Cardiac septum (tissue), 1 donor: ENCODE results near the gene PTPDC1. TPM values are rescaled to one million over a fixed set of nuclear protein-coding genes. Genes with fewer than 3 reads are reported as not detected.

Experiments used
- DNase-seq: peaks from one replicate; pipeline ENCODE4 v3.0.0-alpha.2; 2020; ENCODE audit warnings: low spot score
- intact Hi-C: fragments of 100-400 bp; cut with DNase I; formaldehyde crosslinking; loops from one replicate; pipeline ENCODE4 v1.14.0; 2022
- total RNA-seq: library from RNA; stranded (reverse); fragmentation: NEBNext Ultra II Directional; extraction: Animal tissue kit (Norgen Biotek cat#: 25700); gene quantifications from one replicate; pipeline ENCODE4 v1.2.1, GENCODE V29; 2021
- donor health status: DM: no; HTN: no; CAD: no.

Gene PTPDC1
- total RNA-seq, 1 donor from 2014 or later: 14.0 TPM

DNA sequence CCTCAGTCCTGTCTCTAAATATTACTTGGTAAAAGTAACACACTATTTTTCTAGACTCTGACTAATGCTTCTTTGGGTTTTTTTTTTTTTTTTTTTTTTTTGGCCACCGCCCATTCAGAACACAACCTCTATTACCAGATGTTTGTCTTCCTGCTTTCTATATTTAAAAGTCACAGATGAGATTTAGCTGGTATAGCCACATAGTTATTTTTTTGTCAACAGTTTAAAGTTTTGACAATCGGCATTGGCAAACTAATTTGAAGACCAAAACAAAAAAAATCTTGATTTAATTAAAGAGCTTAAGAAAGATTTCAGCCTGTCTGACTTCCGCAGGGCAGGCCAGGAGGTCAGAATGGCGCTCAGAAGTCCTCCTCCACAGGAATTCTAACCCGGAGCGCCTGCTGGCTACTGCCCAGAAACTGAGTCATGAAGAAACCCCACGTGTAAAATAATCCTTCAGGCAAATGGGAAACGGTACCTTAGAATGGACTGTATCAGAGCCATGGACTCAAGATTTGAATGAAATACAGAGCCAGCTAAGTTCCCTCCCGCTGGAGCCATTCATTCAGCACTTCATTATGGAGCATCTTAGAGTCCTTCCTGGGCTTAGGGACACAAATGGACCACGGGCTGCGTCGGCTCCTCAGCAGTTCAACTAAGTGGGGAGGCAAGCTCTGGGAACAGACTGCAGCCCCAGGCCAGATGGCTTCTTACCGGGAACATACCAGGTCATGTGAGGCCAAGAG, 55.6 kb downstream of the PTPDC1 start:
- intact Hi-C loops: loop anchor here (1.0 kb wide), 1 partner anchor 25 kb away; no protein-coding TSS in a partner anchor
- DNase-seq: peak; percentile 91

- intact Hi-C loops: loop anchor here (1.0 kb wide), 1 partner anchor 25 kb away; no protein-coding TSS in a partner anchor
- no peak for DNase-seq
Measured at GRCh38 chr9:94140418-94140780, 56.1 kb downstream of the PTPDC1 start.

GRCh38 chr9:94140791-94141790, 56.8 kb downstream of the PTPDC1 start:
- intact Hi-C loops: loop anchor here (1.0 kb wide), 1 partner anchor 24 kb away; no protein-coding TSS in a partner anchor
- DNase-seq: no peak

DNA sequence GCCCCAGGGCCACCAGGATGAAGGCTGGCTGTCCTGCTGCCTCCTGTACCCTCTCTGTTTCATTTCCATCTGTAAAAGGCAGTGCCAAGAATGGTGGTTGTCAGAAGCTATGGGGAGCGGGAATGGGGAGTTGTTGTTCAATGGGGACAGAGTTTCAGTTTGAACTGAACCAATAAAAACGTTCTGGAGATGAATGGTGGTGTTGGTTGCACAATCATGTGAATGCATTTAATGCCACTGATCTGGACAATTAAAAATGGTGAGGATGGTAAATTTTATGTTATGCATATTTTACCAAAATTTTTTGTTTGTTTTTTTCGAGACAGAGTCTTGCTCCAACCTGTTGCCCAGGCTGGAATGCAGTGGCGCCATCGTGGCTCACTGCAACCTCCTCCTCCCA, 58.1 kb downstream of the PTPDC1 start:
- no peak for DNase-seq
- intact Hi-C loops: no loop called here

DNA sequence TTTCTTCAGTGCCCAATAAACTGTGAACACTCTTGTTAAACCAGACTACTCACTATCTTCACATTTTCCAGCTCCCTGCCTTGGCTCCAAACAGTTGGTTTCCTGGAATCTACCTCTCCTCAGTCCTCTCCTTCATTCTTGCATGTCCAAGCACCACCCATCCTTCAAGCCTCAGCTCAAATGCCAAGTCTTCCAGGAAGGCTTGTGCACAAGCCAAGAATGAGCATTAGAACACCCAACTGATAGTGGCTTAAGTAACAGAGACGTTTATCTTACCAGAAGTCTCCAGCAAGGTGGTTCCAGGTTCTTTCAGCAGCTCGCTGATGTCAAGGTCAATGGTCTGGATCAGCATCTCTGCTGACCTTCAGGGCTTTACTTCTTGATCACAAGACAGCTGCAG, 60.1 kb downstream of the PTPDC1 start:
- intact Hi-C loops: no loop called here
- no peak for DNase-seq

DNA sequence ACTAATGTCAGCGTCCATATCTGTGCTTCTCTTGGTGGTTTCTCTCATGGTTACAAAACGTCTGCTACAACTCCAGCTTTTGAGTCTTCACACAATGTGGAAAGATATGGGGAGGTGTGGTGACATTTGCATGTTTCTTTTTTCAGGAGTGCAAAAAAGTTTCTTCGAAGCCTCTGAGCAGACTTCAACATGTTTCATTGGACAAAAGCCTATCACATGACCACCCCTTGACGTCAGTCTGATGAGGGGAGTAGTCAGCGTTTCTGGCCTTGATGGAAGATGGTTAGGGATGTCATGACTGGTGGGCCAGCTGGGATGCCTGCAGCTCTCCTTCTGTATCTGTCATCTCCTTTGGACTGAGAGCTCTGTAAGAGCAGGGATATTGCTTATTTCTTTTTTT, 61.4 kb downstream of the PTPDC1 start:
- intact Hi-C loops: no loop called here
- DNase-seq: no peak

- intact Hi-C loops: no loop called here
- no peak for DNase-seq
Measured at GRCh38 chr9:94147776-94148175, 63.5 kb downstream of the PTPDC1 start.

DNA sequence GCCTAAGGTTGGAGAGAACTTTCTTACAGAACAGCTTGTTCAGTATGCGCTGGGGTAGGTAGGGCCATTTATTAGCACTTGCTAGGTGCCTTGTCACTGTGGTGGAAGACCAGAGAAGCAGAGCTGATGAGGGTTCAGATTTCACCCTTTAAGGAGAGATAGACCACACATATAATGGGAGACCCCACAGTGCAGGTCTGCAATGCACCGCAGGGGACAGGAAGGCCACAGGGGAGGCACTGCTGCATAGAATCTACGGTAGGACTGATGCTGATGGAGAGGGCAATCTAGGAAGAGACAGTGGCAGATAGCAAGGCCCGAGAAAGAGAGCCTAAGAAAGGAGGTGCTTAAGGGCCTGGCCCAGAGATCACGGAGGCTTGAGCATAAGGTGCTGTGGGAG, 64.2 kb downstream of the PTPDC1 start:
- intact Hi-C loops: no loop called here
- DNase-seq: no peak

DNA sequence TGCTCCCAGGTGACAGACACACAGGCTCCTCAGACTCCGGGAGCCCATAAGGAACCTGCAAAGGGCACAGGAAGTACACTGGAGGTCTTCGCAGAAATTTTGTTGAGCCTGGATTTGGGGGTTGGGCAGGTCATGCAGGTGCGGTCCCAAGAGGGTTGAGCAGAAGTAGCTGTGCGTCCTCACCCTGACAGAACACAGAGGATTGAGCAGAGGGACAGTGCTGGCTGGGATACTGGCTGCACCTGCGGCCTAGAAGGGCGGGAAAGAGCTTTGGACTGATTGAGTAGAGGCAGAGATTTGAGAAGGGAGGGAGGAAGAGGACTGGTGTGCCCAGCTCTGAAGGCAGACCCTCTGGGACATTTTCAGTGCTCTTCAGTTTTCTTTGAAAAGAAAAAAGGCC, 65.4 kb downstream of the PTPDC1 start:
- DNase-seq: no peak
- intact Hi-C loops: no loop called here

DNA sequence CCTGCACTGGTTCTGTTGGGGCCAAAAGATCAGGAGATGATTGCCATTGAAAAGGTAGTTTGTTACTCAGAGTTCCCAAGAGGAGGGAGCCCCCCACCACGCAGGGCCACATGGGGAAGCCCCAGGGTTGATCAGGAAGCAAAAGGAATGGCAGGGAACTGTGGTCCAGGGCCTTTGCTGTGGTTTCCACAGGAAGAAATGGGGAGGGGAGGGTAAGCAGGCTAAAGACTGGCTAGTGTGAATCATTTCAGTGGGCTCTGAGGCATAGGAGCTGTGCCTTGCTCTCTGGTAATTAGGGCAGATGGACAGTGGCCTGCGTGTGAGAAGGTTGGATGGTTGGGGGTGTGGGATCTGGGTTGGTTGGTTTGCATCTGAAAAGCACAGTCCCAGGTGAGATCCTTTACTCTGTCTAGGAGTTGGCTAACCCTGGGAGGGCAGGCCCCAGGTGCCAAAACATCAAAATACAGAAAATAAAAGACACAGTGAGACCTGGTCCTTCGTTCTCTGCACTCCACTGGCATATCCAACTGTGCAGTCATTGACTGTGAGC, 66.1 kb downstream of the PTPDC1 start:
- DNase-seq: no peak
- intact Hi-C loops: no loop called here

DNA sequence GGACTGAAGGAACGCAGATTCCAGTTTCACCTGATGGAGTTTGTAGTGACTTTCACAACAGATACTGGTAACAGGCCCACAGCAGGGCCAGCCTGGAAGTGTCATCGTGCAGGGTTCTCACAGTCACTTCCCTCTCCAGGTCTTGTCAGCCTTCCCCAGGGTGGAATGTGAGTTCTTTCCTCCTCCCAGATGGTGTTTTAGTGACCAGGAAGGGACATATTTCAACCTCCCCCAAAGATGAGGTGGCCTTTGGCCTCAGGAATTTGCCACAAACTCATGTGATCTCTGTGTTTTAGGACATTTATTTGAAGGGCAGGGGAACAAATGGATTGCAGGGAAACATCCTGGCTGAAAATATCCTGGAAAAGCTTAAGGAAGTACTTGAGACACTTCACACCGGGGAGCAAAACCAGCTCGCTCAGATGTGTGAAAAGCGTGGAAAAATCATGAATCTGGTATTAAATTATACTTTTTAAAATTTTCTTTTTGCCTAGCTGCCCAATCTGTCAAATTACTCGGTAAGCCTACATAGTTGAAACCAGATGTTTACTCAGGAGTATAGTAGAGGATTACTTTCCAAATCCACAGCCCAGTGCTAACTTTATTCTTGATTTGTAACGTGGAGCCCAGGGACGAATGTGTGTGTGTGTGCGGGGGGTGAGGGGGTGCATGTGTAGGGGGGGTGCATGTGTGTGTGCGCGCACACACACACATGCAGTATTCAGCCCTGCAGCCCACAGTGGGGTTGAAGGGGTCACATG, 66.8 kb downstream of the PTPDC1 start:
- intact Hi-C loops: no loop called here
- DNase-seq: no peak

GRCh38 chr9:94153905-94154304, 69.6 kb downstream of the PTPDC1 start:
- intact Hi-C loops: no loop called here

DNA sequence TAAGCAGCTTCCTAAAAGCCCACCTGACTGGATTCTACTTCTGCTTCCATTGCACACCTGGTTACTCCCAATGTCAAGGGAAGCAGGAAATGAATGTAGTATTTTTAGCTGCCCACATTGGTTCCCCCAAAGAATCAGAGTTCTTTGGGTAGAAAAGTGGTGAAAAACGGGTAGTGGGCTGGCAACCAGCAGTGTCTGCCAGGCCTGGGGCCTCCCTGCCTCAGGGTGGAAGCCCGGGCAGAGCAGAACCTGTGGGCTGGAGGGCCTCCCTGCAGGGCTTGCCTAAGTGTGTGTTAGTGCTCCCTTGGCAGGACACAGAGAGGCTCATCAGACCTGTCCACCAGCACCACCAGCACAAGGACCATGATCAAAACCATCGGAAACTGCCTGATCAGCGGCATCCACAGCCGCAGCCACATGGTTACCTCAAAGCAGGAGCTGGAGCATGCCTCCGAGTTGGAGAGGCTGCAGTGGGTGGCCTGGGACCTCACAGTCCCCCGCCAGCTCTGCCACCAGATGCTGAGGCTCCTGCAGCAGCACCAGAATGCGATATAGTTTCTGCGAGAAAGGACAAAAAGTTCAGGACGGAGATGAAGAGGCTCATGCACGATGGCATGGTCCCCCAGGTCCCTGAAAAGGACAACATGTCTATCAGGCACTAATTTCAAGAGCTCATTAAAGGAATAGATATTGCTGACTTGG, 72.2 kb downstream of the PTPDC1 start:
- no peak for DNase-seq
- intact Hi-C loops: no loop called here

More at GRCh38 chr9:94153905-94154304, 69.6 kb downstream of the PTPDC1 start:
- DNase-seq: no peak

- peak; percentile 90 for DNase-seq
- intact Hi-C loops: no loop called here
Measured at GRCh38 chr9:94157050-94157801, 73.0 kb downstream of the PTPDC1 start.
